ENCODE results near the gene MMP12. TPM values are rescaled to one million over a fixed set of nuclear protein-coding genes. Genes with fewer than 3 reads are reported as not detected.
A peak's percentile ranks its signal among the peaks of the same experiment; 100 is the strongest.

Gene MMP12
- total RNA-seq, 6 experiments from 2014 or later = 0.20 to 1.2 (median 0.31) TPM

GRCh38 chr11:102849311-102849710 lies 25.5 kb downstream of the MMP12 start:
- Mint-ChIP-seq H3K27ac (peak overlapping the region; percentile 66), H3K27me3 (ENCODE audit: insufficient read depth) (no peaks in the 10 kb centered on the region), H3K4me1 (ENCODE audit: low read depth) (peaks cover 75% of the 10 kb centered on the region)

GRCh38 chr11:102846292-102846691 lies 28.5 kb downstream of the MMP12 start:
- Mint-ChIP-seq H3K4me1 (ENCODE audit: low read depth) (peaks cover 86% of the 10 kb centered on the region), H3K9me3 (no peaks in the 10 kb centered on the region), H3K4me3 (no peak overlapping the region; the same call in 1 of the 2 replicates), H3K27ac (peak overlapping the region; percentile 40), H3K36me3 (ENCODE audit: low read depth) (no peaks in the 10 kb centered on the region), H3K27me3 (ENCODE audit: insufficient read depth) (no peaks in the 10 kb centered on the region)
- TF ChIP-seq CTCF (IDR thresholded peaks at IDR 0.05) = no peak
- DNase-seq = peak; percentile 27

More at GRCh38 chr11:102849311-102849710, 25.5 kb downstream of the MMP12 start:
- peak; percentile 72 for DNase-seq
- Mint-ChIP-seq H3K9me3 (no peaks in the 10 kb centered on the region), H3K4me3 (peak overlapping the region; percentile 44), H3K36me3 (ENCODE audit: low read depth) (peaks cover 4% of the 10 kb centered on the region; the same call in 1 of the 2 replicates)
- TF ChIP-seq CTCF (IDR thresholded peaks at IDR 0.05) = no peak

- no peaks in the 10 kb centered on the region for H3K9me3 Mint-ChIP-seq
- peak; percentile 74 for DNase-seq
- H3K27ac Mint-ChIP-seq = peak within 1 kb of the TSS; percentile 77
- TF ChIP-seq CTCF (IDR thresholded peaks at IDR 0.05) = no peak
- peaks cover 58% of the 10 kb centered on the region for H3K4me1 Mint-ChIP-seq (ENCODE audit: low read depth)
- peaks cover 5% of the 10 kb centered on the region; the same call in 1 of the 2 replicates for H3K36me3 Mint-ChIP-seq (ENCODE audit: low read depth)
- peak within 1 kb of the TSS; percentile 79 for H3K4me3 Mint-ChIP-seq
- no peaks in the 10 kb centered on the region; the same call in 1 of the 2 replicates for H3K27me3 Mint-ChIP-seq (ENCODE audit: insufficient read depth)
Measured at GRCh38 chr11:102843489-102843888, 31.3 kb downstream of the MMP12 start, which contains the start of gene MMP3. Gene MMP3, minus strand, starts transcription at chr11:102843609. Its CDS starts 63 bp downstream, at chr11:102843546.

- Mint-ChIP-seq H3K36me3 (ENCODE audit: low read depth) (peaks cover 5% of the 10 kb centered on the region; the same call in 1 of the 2 replicates), H3K4me3 (peak overlapping the region; percentile 79), H3K27ac (peak overlapping the region; percentile 77), H3K9me3 (no peaks in the 10 kb centered on the region), H3K27me3 (ENCODE audit: insufficient read depth) (no peaks in the 10 kb centered on the region; the same call in 1 of the 2 replicates), H3K4me1 (ENCODE audit: low read depth) (peaks cover 56% of the 10 kb centered on the region)
- TF ChIP-seq CTCF (IDR thresholded peaks at IDR 0.05) = no peak
- DNase-seq = no peak
Measured at GRCh38 chr11:102842930-102843329, 31.9 kb downstream of the MMP12 start.

- Mint-ChIP-seq H3K4me3 (no peak overlapping the region), H3K27me3 (ENCODE audit: insufficient read depth) (no peaks in the 10 kb centered on the region; the same call in 1 of the 2 replicates), H3K4me1 (ENCODE audit: low read depth) (peaks cover 59% of the 10 kb centered on the region), H3K9me3 (no peaks in the 10 kb centered on the region), H3K36me3 (ENCODE audit: low read depth) (peaks cover 5% of the 10 kb centered on the region; the same call in 1 of the 2 replicates), H3K27ac (no peak overlapping the region)
- no peak for DNase-seq
- no peak for TF ChIP-seq CTCF (IDR thresholded peaks at IDR 0.05)
Measured at GRCh38 chr11:102840018-102840417, 34.8 kb downstream of the MMP12 start.

Measured in HFFc6 (cell line).